ENCODE measurements around the gene PCMT1.
A peak's percentile ranks its signal among the peaks of the same experiment; 100 is the strongest.
"Not testable (repeated sequence)": the region's sequence is repeated elsewhere in the genome, so short reads cannot be mapped to it uniquely, and the experiment has no call there.

The PCMT1 gene

GRCh38 chr6:149750136-149750609 lies 632 bp downstream of the PCMT1 start:
- no peak for DNase-seq (ENCODE audit: low read depth, low spot score)

GRCh38 chr6:149751239-149751638 lies 1.7 kb downstream of the PCMT1 start:
- DNase-seq (ENCODE audit: low read depth, low spot score), result no peak

DNA sequence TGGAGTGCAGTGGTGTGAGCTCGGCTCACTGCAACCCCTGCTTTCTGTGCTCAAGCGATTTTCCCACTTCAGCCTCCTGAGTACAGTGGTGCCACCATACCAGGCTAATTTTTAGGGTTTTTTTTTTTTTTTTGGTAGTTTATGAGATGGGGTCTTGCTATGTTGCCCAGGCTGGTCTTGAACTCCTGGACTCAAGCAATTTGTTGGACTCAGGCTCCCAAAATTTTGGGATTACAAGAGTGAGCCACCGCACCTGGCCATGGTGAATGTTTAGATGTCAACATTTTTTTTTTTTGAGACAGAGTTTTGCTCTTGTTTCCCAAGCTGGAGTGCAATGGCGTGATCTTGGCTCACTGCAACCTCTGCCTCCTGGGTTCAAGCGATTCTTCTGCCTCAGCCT lies 2.4 kb downstream of the PCMT1 start:
- DNase-seq (ENCODE audit: low read depth, low spot score), result not testable (repeated sequence)

GRCh38 chr6:149752600-149753373 lies 3.2 kb downstream of the PCMT1 start:
- no peak for DNase-seq (ENCODE audit: low read depth, low spot score)

DNA sequence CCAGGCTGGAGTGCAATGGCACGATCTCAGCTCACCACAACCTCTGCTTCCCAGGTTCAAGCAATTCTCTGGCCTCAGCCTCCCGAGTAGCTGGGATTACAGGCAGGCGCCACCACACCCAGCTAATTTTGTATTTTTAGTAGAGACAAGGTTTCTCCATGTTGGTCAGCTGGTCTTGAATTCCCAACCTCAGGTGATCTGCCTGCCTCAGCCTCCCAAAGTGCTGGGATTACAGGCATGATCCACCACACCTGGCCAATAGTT lies 3.8 kb downstream of the PCMT1 start:
- not testable (repeated sequence) for DNase-seq (ENCODE audit: low read depth, low spot score)

GRCh38 chr6:149754548-149754947 lies 5.0 kb downstream of the PCMT1 start:
- DNase-seq (ENCODE audit: low read depth, low spot score), result no peak

DNA sequence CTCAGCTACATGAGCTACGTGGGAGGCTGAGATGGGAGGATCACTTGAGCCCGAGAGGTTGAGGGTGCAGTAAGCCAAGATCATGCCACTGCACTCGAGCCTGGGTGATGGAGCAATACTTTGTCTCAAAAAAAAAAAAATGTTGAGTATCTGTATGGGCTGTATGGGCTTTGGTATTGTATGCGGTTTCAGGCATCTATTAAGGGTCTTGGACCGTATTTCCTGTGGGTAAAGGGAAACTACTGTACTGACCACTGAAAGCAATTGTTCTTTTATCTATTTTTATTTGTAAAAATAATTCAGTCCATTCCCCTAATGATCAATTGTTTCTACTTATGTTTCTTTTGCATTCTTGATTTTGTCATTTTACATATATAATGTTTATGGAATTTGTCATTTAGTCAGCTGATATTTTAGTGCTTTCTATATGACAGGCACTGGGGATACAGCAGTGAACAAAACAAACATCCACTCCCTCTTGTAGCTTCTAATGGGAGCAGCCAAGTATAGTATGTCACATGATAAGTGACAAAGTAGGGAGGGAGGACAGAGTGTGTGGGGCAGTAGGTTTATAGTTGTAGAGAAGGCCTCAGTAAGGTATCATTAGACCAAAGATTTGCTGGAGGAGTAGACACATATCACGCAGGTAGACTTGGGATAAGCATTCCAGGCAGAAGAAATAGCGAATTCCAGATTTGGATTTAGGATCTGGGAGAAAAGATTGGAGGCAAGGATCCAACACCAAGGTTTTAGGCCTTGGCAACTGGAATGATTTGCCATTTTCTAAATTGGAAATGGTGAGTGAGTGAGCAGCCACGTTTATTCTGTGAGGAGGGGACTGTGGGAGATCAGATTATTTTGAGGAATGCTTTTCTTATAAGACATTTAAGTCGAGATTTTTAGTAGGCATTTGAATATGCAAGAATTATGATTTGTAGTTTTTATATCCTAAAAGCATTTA lies 6.0 kb downstream of the PCMT1 start:
- DNase-seq (ENCODE audit: low read depth, low spot score), result no peak

DNA sequence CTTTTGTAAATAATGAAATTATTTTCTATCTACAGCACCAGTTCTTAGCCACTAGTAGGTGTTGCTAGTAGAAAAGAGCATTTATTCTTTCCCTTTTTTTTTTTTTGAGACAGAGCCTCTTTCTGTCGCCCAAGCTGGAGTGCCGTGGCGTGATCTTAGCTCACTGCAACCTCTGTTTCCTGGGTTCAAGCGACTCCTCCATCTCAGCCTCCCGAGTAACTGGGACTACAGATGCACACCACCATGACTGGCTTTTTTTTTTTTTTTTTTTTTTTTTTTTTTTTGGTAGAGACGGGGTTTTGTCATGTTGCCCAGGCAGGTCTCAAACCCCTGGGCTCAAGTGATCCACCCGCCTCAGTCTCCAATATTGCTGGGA lies 6.7 kb downstream of the PCMT1 start:
- no peak for DNase-seq (ENCODE audit: low read depth, low spot score)

DNA sequence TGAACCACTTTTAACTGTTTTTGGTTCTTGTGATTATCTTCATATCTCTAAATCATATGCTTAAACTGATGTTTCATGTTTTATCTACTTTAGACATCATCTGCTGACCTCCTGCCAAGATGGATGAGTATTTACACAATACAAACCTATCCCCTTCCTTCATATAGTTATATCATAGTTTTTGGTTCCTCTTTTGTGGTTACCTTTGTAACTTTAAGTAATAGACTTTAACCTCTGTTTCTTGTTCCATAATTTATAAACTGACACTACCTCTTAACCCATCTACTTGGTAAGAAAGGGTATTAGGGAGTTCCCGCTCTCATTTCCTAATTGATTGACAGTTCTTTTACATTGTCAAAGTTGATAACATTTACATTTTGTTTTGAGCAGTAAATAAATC lies 11.9 kb downstream of the PCMT1 start:
- no peak for DNase-seq (ENCODE audit: low read depth, low spot score)

DNA sequence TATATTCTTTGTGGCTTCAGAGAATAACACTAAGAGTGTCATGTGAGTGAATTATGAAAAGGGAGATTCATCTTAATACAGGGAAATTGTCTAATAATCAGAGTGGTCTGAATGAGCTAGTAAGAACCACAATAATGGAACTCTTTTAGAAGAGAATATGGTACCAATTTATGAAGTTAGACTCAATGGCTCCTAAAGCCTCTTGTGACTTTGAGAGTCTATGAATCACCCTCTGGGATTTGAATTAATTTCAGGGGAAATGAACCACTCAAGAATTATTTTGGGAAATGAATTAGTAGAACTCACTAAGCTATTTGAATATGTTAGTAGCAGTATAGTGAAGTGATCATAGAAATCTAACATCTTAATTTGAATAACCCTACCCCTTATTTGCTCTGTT lies 14.3 kb downstream of the PCMT1 start:
- no peak for DNase-seq (ENCODE audit: low read depth, low spot score)

- DNase-seq (ENCODE audit: low read depth, low spot score), result peak; percentile 82
Observed at GRCh38 chr6:149766156-149766769, 16.7 kb downstream of the PCMT1 start.

GRCh38 chr6:149769676-149770075 lies 20.1 kb downstream of the PCMT1 start:
- DNase-seq (ENCODE audit: low read depth, low spot score), result no peak

DNA sequence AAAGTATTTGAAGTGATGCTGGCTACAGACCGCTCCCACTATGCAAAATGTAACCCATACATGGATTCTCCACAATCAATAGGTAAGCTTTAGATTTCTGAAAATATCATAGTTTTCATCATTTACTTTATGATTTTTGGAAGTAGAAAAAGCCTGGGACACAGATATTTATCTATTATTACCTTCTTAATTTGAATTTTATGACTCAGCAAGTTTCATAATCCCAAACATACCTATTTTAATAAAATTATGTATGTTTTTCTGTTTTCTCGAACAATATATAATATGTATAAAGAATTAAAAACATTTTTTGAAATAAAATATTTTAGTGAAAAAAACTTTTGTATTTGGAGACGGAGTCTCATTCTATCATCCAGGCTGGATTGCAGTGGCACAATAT lies 21.6 kb downstream of the PCMT1 start:
- no peak for DNase-seq (ENCODE audit: low read depth, low spot score)

- DNase-seq (ENCODE audit: low read depth, low spot score), result no peak
Observed at GRCh38 chr6:149771925-149772324, 22.4 kb downstream of the PCMT1 start.

DNA sequence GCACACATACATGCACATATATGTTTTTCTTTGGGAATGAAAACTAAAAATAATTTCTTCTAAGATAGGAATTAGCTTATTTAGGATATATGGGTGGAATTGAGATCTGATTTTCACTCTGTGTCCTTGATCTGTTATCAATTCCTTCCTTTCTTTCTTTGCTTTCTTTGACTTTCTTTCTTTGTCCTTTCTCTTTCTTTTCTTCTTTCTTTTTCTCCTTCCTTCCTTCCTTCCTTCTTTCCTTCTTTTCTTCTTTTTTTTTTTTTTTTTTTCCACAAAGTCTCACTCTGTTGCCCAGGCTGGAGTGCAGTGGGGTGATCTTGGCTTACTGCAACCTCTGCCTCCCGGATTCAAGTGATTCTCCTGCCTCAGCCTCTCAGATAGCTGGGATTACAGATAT lies 28.1 kb downstream of the PCMT1 start:
- no peak for DNase-seq (ENCODE audit: low read depth, low spot score)

DNA sequence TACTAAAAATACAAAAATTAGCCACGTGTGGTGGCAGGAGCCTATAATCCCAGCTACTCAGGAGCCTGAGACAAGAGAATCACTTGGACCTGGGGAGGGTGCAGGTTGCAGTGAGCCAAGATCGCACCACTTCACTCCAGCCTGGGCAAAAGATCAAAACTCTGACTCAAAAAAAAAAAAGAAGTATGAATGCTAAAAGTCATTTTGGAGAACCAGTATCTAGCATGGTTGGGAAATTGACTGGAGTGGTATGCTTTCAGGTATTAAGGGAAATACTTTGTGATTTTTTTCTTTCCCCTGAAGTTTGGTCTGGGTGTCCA lies 30.1 kb downstream of the PCMT1 start:
- no peak for DNase-seq (ENCODE audit: low read depth, low spot score)

DNA sequence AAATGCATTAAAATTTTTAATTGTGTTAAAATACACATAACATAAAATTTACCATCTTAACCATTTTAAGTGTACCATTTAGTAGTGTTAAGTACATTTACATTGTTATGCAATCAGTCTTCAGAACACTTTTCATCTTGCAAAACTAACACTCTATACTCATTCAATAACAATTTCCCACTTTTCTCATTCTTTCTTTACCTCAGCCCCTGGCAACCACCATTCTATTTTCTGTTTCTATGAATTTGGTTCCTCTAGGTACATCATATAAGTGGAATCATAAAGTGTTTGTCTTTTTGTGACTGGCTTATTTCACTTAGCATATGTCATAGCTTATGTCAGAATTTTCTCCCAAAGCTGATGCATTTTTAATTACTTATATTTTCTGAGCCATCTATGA lies 32.2 kb downstream of the PCMT1 start:
- no peak for DNase-seq (ENCODE audit: low read depth, low spot score)

DNA sequence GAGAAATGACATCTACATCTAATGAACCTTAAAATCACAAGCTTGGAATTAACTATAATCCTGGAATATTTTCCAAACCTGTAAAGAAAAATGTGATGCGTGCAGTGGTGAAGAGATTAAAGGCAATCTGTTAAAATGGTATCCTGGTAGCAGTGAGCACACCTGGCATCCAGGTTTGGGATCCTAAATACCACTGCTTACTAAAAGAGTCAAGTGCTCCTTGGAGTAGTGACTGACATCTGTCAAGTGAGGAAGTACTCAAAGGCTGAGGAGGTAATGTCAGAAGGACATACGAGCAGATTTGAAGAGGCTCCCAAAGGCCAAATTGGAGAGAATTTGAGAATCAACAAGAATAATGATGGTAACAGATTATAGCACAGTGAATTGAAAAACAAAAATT lies 32.8 kb downstream of the PCMT1 start:
- no peak for DNase-seq (ENCODE audit: low read depth, low spot score)

DNA sequence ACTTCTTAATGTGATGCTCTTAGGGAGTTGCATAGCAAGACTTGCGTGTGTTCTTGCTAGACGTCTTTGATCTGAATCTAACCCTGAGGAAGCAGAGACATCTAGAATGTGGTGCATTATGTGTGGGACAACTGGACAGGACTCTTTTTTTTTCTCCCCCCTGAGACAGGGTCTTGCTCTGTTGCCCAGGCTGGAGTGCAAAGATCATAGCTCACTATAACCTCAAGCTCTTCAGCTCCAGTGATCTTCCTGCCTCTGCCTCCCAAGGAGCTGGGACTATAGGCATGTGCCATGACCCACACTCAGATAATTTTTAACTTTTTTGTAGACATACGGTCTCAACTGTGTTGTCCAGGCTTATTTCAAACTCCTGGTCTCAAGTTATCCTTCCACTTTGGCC lies 34.0 kb downstream of the PCMT1 start:
- DNase-seq (ENCODE audit: low read depth, low spot score), result no peak

DNA sequence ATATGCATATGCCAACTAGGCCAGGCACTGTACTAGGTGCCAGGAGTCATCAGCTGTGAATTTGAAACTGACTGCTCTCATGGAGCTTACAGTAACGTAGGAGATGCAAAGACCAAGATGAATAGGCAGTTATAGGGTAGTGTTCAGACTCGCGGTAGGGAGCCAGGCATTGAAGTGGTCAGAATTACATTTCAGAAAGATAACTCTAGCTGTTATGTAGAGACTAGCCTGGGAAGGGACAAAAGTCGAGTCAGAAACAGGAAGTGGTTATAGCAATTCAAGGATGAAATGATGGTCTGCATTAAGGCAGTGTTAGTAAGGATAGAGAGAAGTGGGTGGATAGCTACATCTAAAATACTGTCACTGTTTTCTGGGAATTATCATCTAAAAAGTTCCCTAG lies 56.6 kb downstream of the PCMT1 start:
- DNase-seq (ENCODE audit: low read depth, low spot score), result no peak

GRCh38 chr6:149809798-149810197 lies 60.3 kb downstream of the PCMT1 start:
- DNase-seq (ENCODE audit: low read depth, low spot score), result no peak

GRCh38 chr6:149813351-149813750 lies 63.8 kb downstream of the PCMT1 start:
- no peak for DNase-seq (ENCODE audit: low read depth, low spot score)

DNA sequence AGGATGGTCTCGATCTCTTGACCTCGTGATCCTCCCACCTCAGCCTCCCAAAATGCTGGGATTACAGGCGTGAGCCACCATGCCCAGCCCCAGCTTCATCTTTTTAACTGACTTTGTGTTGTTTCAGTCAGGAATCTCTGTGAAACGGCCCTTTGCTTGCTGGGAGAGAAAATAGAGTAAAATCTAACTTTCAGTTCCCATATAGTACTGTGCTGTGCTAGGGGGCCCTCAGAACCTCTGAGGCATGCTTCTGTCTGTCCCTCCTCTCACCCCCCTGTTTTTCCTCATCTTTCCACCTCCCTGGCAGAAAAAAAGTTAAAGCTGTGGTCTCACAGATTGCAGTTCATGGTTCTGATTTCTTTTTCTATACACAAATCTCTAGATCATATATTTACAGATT lies 66.2 kb downstream of the PCMT1 start:
- DNase-seq (ENCODE audit: low read depth, low spot score), result no peak

All from brain pericyte (primary cell).